Neutrophil (primary cell): ENCODE data around the gene FAM210B.

Source experiments
- H3K27ac ChIP-seq: fragments of 200-600 bp; sonication (generic); 2 replicates; pipeline ENCODE4 v1.5.1; 2016; ENCODE audit warnings: mild to moderate bottlenecking, moderate library complexity
- H3K27me3 ChIP-seq: fragments of 200-600 bp; sonication (generic); 2 replicates; pipeline ENCODE4 v1.6.0; 2016; ENCODE audit warnings: mild to moderate bottlenecking
- H3K36me3 ChIP-seq: fragments of 200-600 bp; sonication (generic); 2 replicates; pipeline ENCODE4 v1.5.1; 2017
- H3K4me1 ChIP-seq, 2 experiments: fragments of 200-600 bp in 1 of 2; sonication (generic) in 1 of 2; 1 replicate in 1 of 2; 2 replicates in 1 of 2; pipeline versions ENCODE4 v1.5.1 to v1.6.1; 2013 to 2016; ENCODE audit warnings: low read depth in 1 of 2, low read length in 1 of 2, mild to moderate bottlenecking in 1 of 2, moderate library complexity in 1 of 2; ENCODE audit not compliant: control insufficient read depth in 1 of 2, insufficient read depth in 1 of 2
- H3K4me3 ChIP-seq, 2 experiments: fragments of 200-600 bp in 1 of 2; sonication (generic) in 1 of 2; 1 replicate in 1 of 2; 2 replicates in 1 of 2; pipeline ENCODE4 v1.5.1; 2013 to 2016; ENCODE audit warnings: low read depth in 1 of 2, low read length in 1 of 2, mild to moderate bottlenecking in 1 of 2, moderate library complexity in 1 of 2
- H3K9me3 ChIP-seq: fragments of 200-600 bp; sonication (generic); 2 replicates; pipeline ENCODE4 v1.5.1; 2016
- CTCF ChIP-seq: fragments of 200-600 bp; sonication (generic); IDR thresholded peaks from 2 replicates; pipeline ENCODE4 v1.5.1; 2016; ENCODE audit warnings: antibody characterized with exemption

Gene FAM210B

DNA sequence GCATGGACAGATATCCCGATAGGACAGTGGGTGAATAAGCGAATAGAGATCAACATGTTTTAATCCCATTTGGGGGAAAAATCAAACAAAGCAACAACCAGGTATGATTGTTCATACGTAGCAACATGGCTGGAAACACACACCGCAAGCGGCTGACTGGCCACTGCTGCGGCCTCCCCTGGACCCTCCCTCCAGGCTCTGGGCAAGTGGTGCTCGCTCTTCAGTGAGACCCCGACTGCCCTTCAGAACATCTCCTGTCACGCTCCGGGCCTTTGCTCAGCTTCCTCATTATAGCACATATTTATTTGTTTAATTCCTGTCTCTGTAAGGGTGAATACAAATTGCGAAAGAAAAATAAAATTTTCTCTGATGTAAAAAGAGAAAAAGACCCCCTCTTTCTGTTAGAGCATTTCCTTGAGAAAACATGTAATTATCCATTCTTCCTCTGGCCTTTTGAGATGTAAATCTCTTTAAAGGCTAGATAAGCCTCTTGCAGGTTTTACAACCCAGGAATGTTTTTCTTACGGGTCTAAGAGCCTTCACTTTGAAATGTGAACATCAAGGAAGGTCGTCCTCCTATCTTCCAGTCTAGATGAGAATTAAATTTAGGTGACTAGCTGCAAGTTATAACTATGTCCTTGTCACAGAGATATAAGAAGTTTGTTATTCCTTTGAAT, 11.0 kb upstream of the FAM210B start:
- no peak overlapping the region for H3K27ac ChIP-seq
- no peak for TF ChIP-seq CTCF
- peaks cover 81% of the 10 kb centered on the region for H3K27me3 ChIP-seq
- no peaks in the 10 kb centered on the region for H3K9me3 ChIP-seq
- peaks cover 0 to 4% of the 10 kb centered on the region in 2 experiments for H3K4me1 ChIP-seq
- H3K4me3 ChIP-seq, result no peak overlapping the region
- no peaks in the 10 kb centered on the region for H3K36me3 ChIP-seq

DNA sequence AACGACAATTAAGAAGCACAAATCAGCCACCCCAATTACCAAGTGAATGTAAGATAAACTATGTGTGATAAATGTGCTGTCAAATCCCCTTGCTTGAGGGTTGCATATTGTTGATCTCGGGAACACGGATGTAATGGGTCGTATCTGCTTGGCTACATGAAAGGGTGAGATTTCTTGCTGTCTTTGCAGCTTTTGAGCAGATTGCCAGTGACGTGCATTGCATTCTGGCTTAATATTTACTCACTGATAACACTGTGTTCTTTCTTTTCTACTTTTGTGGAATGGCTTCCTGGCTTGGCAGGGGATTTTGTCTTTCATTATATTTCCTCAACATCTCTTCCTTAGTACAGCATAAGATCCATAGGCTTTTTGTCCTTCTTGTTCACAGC, 10.5 kb upstream of the FAM210B start:
- no peak for TF ChIP-seq CTCF
- Histone ChIP-seq H3K4me1 (peaks cover 0 to 4% of the 10 kb centered on the region in 2 experiments), H3K9me3 (no peaks in the 10 kb centered on the region), H3K27me3 (peaks cover 75% of the 10 kb centered on the region), H3K4me3 (no peak overlapping the region), H3K36me3 (no peaks in the 10 kb centered on the region), H3K27ac (no peak overlapping the region)

DNA sequence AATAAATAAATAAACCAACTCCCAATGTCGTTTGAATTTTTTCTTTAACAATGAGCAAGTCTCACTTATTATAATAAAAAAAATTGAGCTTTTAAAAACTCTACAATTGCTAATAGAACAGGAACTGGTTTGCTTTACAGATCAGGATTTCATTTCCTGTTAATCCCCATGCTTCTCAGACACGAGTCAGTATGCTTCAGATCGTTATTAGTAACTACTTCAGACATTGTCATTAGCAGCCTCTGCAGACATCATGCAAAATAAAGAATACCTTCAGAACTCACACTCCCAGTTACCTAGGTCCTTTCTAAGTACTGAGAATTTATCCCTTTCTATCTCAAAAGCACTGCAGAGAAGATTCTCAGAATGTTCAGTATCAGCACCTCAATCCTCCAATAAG, 10.0 kb upstream of the FAM210B start:
- peaks cover 71% of the 10 kb centered on the region for H3K27me3 ChIP-seq
- no peak overlapping the region for H3K4me3 ChIP-seq
- H3K36me3 ChIP-seq, result no peaks in the 10 kb centered on the region
- H3K9me3 ChIP-seq, result no peaks in the 10 kb centered on the region
- H3K4me1 ChIP-seq, result peaks cover 0 to 4% of the 10 kb centered on the region in 2 experiments
- TF ChIP-seq CTCF, result no peak
- no peak overlapping the region for H3K27ac ChIP-seq

DNA sequence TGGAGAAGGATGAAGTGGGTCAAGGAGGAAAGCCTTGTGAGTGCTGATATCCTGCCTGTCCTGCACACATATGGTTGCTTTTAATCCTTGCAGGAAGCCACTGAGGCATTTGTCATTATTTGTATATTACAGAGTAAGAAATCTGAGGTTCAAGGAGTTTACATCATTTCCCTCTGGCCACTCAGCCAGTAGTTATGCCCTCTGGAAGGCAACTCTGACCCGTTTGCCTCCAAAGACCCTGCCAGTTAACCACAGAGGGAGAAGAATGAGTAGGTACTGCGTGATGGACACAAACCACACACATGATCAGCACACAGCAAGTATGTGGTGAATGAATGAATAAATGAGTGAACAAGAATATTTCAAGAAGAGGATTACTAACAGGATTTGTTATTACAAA, 7.9 kb upstream of the FAM210B start:
- Histone ChIP-seq H3K4me3 (no peak overlapping the region), H3K27ac (no peak overlapping the region), H3K9me3 (no peaks in the 10 kb centered on the region), H3K4me1 (no peaks in the 10 kb centered on the region), H3K36me3 (no peaks in the 10 kb centered on the region), H3K27me3 (peaks cover 53% of the 10 kb centered on the region)
- TF ChIP-seq CTCF, result no peak

DNA sequence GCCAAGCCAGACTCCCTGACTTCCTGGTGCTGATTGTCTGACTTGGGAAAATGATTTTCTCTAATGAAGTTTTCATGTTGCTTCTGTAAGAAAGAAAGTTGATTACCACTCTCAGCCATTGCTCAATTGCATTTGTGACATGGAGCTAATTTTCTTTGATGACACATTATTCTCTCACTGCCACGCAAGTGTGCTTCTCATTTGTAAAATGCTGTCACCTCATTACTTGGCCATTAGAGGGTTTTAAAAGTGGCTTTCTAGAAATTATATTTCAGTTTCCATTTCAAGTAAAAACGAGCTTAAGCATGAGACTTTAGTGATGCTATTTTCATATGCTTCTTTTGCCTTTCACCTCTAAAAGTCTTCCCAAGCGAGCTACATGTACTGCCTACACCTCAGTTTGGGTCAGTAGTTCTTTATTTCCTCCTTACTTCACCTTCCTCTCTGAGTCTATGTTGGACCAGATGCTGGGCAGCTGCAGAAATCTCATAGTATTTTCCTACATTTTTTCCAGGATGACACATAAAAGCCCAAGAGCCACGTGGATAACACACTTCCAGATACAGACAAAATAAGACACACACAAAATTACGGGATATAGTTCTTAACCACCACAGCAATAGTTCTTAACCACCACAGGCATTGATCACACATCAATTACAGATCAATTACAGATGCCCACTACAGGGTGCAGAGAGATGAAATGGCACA, 6.3 kb upstream of the FAM210B start:
- Histone ChIP-seq H3K27ac (no peak overlapping the region), H3K27me3 (peaks cover 41% of the 10 kb centered on the region), H3K9me3 (no peaks in the 10 kb centered on the region), H3K4me1 (no peaks in the 10 kb centered on the region), H3K36me3 (no peaks in the 10 kb centered on the region), H3K4me3 (no peak overlapping the region)
- no peak for TF ChIP-seq CTCF
